GM23338 (cell line): ENCODE results near the gene ASGR1. TPM values are rescaled to one million over a fixed set of nuclear protein-coding genes. Genes with fewer than 3 reads are reported as not detected.

Source experiments
- ATAC-seq: fragments of 200-7000 bp; cut with Tn5 transposase; 3 replicates; pipeline ENCODE4 v1.9.1; 2020
- DNase-seq: peaks from one replicate; pipeline ENCODE4 v3.0.0-alpha.2; 2015; ENCODE audit warnings: low spot score
- H2AFZ ChIP-seq: fragments of 200-600 bp; sonication (generic); 2 replicates; pipeline ENCODE4 v1.8.0; 2016; ENCODE audit warnings: antibody characterized with exemption, mild to moderate bottlenecking, moderate library complexity
- H3F3A ChIP-seq: fragments of 200-600 bp; sonication (generic); replicated peaks from 2 replicates; pipeline ENCODE4 v1.8.0; 2017; ENCODE audit warnings: antibody characterized with exemption, mixed run types, low read depth
- H3K27ac ChIP-seq: fragments of 200-600 bp; sonication (generic); 2 replicates; pipeline ENCODE4 v1.6.1; 2016; ENCODE audit warnings: low read depth
- H3K27me3 ChIP-seq: fragments of 200-600 bp; sonication (generic); 2 replicates; pipeline ENCODE4 v1.8.0; 2016; ENCODE audit warnings: mild to moderate bottlenecking, mixed run types, moderate library complexity; ENCODE audit not compliant: insufficient read depth
- H3K36me3 ChIP-seq: fragments of 200-600 bp; sonication (generic); 2 replicates; pipeline ENCODE4 v1.8.0; 2016; ENCODE audit warnings: mild to moderate bottlenecking; ENCODE audit not compliant: insufficient read depth
- H3K4me1 ChIP-seq: fragments of 200-600 bp; sonication (generic); 2 replicates; pipeline ENCODE4 v1.8.0; 2016; ENCODE audit warnings: mild to moderate bottlenecking, moderate library complexity; ENCODE audit not compliant: insufficient read depth
- H3K4me2 ChIP-seq: fragments of 200-600 bp; sonication (generic); 2 replicates; pipeline ENCODE4 v1.7.1; 2017; ENCODE audit warnings: mixed run types
- H3K4me3 ChIP-seq: fragments of 200-600 bp; sonication (generic); 2 replicates; pipeline ENCODE4 v1.6.1; 2016; ENCODE audit warnings: mixed run types
- H3K79me2 ChIP-seq: fragments of 200-600 bp; sonication (generic); replicated peaks from 2 replicates; pipeline ENCODE4 v1.8.0; 2017; ENCODE audit warnings: mild to moderate bottlenecking; ENCODE audit not compliant: insufficient read depth
- H3K9me2 ChIP-seq: fragments of 200-600 bp; sonication (generic); 2 replicates; pipeline ENCODE4 v1.8.0; 2017; ENCODE audit not compliant: insufficient read depth
- H4K20me1 ChIP-seq: fragments of 200-600 bp; sonication (generic); replicated peaks from 2 replicates; pipeline ENCODE4 v1.8.0; 2017; ENCODE audit warnings: mild to moderate bottlenecking; ENCODE audit not compliant: insufficient read depth
- H3K27ac Mint-ChIP-seq: 2 replicates; pipeline ENCODE4 v1.8.0; 2020; ENCODE audit warnings: inconsistent platforms, mild to moderate bottlenecking, moderate library complexity, mixed read lengths
- H3K27me3 Mint-ChIP-seq: 3 replicates; pipeline ENCODE4 v1.8.0; 2022; ENCODE audit warnings: low read depth, mild to moderate bottlenecking, moderate library complexity, mixed read lengths, inconsistent platforms; ENCODE audit not compliant: insufficient read depth, poor library complexity
- H3K36me3 Mint-ChIP-seq: 3 replicates; pipeline ENCODE4 v1.8.0; 2021; ENCODE audit warnings: low read depth, mild to moderate bottlenecking, inconsistent platforms, moderate library complexity, mixed read lengths
- H3K4me1 Mint-ChIP-seq: 3 replicates; pipeline ENCODE4 v1.8.0; 2020; ENCODE audit warnings: mild to moderate bottlenecking, inconsistent platforms, mixed read lengths
- H3K4me3 Mint-ChIP-seq: 3 replicates; pipeline ENCODE4 v1.8.0; 2021; ENCODE audit warnings: moderate library complexity, mild to moderate bottlenecking, inconsistent platforms, mixed read lengths
- H3K9me3 Mint-ChIP-seq: 3 replicates; pipeline ENCODE4 v1.8.0; 2020; ENCODE audit warnings: moderate library complexity, mild to moderate bottlenecking, inconsistent platforms, mixed read lengths
- NANOG ChIP-seq: IDR thresholded peaks from 2 replicates; pipeline ENCODE4 v1.6.1; 2016; ENCODE audit warnings: antibody characterized with exemption, borderline replicate concordance
- POLR2AphosphoS5 ChIP-seq: IDR thresholded peaks from 2 replicates; pipeline ENCODE4 v1.6.1; 2016; ENCODE audit warnings: antibody characterized with exemption, low read depth
- STAT1 ChIP-seq: IDR thresholded peaks from one replicate; pipeline ENCODE4 v1.6.1; 2016; ENCODE audit warnings: antibody characterized with exemption; ENCODE audit not compliant: unreplicated experiment
- polyA plus RNA-seq: library from polyadenylated mRNA; unstranded; fragments of >200 nt; fragmentation: Nextera tagmentation; extraction: Ambion mirVana; gene quantifications from 2 replicates; pipeline ENCODE4 v1.2.1, GENCODE V29; 2016
- total RNA-seq: library from RNA; depleted of rRNA; stranded (reverse); fragments of >200 nt; shearing (Covaris generic); gene quantifications from 2 replicates; pipeline ENCODE4 v1.2.3, GENCODE V29; 2014
- TF ChIP-seq, protein P1 (sequence below): fragments of 250-450 bp; sonication (Bioruptor Pico); IDR thresholded peaks from 2 replicates; pipeline ENCODE4 v1.5.0; 2020; ENCODE audit warnings: mild to moderate bottlenecking, moderate library complexity
- TF ChIP-seq, protein P2 (sequence below): IDR thresholded peaks from 2 replicates; pipeline ENCODE4 v1.6.1; 2016; ENCODE audit warnings: antibody characterized with exemption

The ASGR1 gene
- total and polyA plus RNA-seq, 2 experiments from 2014 or later: 8.3 to 9.0 TPM

DNA sequence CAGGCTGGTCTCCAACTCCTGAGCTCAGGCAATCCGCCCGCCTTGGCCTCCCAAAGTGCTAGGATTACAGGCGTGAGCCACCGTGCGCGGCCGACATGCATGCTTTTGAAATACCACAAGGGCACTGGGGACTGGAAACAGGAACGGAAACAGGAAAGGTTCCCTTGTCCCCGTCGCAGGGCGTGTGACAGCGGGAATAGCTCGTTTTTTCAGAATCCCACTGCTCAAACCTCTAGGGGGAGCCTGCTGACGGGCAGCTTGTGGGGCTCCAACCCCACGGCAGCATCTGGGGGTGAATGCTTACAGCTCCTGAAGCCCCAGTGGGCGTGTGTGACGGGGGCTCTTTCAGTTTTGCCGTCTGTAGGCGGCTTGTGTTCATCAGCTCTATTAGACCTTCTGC lies 45.7 kb downstream of the ASGR1 start (continued):
- TF ChIP-seq, protein P1, sequence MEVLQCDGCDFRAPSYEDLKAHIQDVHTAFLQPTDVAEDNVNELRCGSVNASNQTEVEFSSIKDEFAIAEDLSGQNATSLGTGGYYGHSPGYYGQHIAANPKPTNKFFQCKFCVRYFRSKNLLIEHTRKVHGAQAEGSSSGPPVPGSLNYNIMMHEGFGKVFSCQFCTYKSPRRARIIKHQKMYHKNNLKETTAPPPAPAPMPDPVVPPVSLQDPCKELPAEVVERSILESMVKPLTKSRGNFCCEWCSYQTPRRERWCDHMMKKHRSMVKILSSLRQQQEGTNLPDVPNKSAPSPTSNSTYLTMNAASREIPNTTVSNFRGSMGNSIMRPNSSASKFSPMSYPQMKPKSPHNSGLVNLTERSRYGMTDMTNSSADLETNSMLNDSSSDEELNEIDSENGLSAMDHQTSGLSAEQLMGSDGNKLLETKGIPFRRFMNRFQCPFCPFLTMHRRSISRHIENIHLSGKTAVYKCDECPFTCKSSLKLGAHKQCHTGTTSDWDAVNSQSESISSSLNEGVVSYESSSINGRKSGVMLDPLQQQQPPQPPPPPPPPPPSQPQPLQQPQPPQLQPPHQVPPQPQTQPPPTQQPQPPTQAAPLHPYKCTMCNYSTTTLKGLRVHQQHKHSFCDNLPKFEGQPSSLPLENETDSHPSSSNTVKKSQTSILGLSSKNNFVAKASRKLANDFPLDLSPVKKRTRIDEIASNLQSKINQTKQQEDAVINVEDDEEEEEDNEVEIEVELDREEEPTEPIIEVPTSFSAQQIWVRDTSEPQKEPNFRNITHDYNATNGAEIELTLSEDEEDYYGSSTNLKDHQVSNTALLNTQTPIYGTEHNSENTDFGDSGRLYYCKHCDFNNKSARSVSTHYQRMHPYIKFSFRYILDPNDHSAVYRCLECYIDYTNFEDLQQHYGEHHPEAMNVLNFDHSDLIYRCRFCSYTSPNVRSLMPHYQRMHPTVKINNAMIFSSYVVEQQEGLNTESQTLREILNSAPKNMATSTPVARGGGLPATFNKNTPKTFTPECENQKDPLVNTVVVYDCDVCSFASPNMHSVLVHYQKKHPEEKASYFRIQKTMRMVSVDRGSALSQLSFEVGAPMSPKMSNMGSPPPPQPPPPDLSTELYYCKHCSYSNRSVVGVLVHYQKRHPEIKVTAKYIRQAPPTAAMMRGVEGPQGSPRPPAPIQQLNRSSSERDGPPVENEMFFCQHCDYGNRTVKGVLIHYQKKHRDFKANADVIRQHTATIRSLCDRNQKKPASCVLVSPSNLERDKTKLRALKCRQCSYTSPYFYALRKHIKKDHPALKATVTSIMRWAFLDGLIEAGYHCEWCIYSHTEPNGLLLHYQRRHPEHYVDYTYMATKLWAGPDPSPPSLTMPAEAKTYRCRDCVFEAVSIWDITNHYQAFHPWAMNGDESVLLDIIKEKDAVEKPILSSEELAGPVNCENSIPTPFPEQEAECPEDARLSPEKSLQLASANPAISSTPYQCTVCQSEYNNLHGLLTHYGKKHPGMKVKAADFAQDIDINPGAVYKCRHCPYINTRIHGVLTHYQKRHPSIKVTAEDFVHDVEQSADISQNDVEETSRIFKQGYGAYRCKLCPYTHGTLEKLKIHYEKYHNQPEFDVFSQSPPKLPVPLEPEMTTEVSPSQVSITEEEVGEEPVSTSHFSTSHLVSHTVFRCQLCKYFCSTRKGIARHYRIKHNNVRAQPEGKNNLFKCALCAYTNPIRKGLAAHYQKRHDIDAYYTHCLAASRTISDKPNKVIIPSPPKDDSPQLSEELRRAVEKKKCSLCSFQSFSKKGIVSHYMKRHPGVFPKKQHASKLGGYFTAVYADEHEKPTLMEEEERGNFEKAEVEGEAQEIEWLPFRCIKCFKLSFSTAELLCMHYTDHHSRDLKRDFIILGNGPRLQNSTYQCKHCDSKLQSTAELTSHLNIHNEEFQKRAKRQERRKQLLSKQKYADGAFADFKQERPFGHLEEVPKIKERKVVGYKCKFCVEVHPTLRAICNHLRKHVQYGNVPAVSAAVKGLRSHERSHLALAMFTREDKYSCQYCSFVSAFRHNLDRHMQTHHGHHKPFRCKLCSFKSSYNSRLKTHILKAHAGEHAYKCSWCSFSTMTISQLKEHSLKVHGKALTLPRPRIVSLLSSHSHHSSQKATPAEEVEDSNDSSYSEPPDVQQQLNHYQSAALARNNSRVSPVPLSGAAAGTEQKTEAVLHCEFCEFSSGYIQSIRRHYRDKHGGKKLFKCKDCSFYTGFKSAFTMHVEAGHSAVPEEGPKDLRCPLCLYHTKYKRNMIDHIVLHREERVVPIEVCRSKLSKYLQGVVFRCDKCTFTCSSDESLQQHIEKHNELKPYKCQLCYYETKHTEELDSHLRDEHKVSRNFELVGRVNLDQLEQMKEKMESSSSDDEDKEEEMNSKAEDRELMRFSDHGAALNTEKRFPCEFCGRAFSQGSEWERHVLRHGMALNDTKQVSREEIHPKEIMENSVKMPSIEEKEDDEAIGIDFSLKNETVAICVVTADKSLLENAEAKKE (CRISPR knock-in tag): no peak

DNA sequence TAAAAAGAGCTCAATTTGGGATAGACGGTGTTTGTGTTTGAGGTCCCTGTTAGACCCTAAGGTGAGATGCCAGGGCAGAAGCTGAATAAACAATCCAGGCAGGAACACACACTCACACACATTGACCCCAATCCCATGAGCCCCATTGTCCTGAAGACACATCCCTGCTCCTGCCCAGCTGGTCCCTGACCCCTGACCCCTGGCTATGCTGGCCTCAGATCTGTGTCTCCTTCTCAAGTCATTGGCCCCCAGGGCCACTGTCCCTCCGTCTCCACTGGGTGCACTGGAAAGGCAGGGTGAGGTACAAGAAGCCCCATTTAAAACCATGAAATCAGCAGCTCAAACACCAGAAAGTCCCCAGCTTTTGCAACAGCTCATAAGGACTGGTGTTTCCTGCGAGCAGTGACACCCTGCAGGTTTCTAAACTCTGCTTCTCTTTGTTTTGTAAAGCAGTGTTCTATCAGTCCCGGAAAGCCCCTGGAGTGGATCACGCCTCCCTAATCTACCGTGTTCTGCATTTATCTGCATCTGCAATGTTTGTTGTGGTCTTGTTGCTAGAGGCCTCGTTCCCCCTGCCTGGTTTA lies 46.6 kb downstream of the ASGR1 start:
- peaks cover 22% of the 10 kb centered on the region for H3K27me3 ChIP-seq
- H3K27me3 Mint-ChIP-seq: peaks cover 24% of the 10 kb centered on the region
- peak overlapping the region; percentile 39 for H3K4me3 ChIP-seq
- peaks cover 60% of the 10 kb centered on the region for H3K4me1 Mint-ChIP-seq
- peak overlapping the region; percentile 49 for H3K4me3 Mint-ChIP-seq
- H3K36me3 ChIP-seq: no peaks in the 10 kb centered on the region
- DNase-seq (peak; percentile 96), ATAC-seq (peak; percentile 84)
- H3K9me2 ChIP-seq: no peaks in the 10 kb centered on the region
- peak overlapping the region; percentile 100 for H3K27ac Mint-ChIP-seq
- TF ChIP-seq POLR2AphosphoS5 (no peak), NANOG (peak; percentile 60; the same call in 1 of the 2 replicates), STAT1 (no peak)
- TF ChIP-seq, protein P1 (CRISPR knock-in tag): no peak
- TF ChIP-seq, protein P2, sequence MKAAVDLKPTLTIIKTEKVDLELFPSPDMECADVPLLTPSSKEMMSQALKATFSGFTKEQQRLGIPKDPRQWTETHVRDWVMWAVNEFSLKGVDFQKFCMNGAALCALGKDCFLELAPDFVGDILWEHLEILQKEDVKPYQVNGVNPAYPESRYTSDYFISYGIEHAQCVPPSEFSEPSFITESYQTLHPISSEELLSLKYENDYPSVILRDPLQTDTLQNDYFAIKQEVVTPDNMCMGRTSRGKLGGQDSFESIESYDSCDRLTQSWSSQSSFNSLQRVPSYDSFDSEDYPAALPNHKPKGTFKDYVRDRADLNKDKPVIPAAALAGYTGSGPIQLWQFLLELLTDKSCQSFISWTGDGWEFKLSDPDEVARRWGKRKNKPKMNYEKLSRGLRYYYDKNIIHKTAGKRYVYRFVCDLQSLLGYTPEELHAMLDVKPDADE: peak; percentile 13; the same call in 1 of the 2 replicates
- H4K20me1 ChIP-seq: no peaks in the 10 kb centered on the region
- peak overlapping the region; percentile 69 for H3K4me2 ChIP-seq
- H3K9me3 Mint-ChIP-seq: no peaks in the 10 kb centered on the region; the same call in 2 of the 3 replicates
- no peaks in the 10 kb centered on the region for H3K79me2 ChIP-seq
- H3K27ac ChIP-seq: peak overlapping the region; percentile 91
- H3K36me3 Mint-ChIP-seq: no peaks in the 10 kb centered on the region
- H3K4me1 ChIP-seq: peaks cover 58% of the 10 kb centered on the region
- peaks cover 25% of the 10 kb centered on the region for H3F3A ChIP-seq
- H2AFZ ChIP-seq: no peak overlapping the region
